KMS-11 (cell line): ENCODE data around the gene ALDH9A1.

Experiments
- H2AFZ ChIP-seq: fragments of 200-600 bp; sonication (generic); 2 replicates; pipeline ENCODE4 v1.6.1; 2016; ENCODE audit warnings: antibody characterized with exemption, mixed run types, low read depth
- H3K27ac ChIP-seq: fragments of 200-600 bp; sonication (generic); 2 replicates; pipeline ENCODE4 v1.6.1; 2016; ENCODE audit warnings: mild to moderate bottlenecking, mixed run types
- H3K27me3 ChIP-seq: fragments of 200-600 bp; sonication (generic); 2 replicates; pipeline ENCODE4 v1.6.1; 2017; ENCODE audit warnings: mild to moderate bottlenecking, low read depth, mixed run types, moderate library complexity; ENCODE audit not compliant: insufficient read depth
- H3K36me3 ChIP-seq: fragments of 200-600 bp; sonication (generic); 2 replicates; pipeline ENCODE4 v1.6.1; 2017; ENCODE audit warnings: mild to moderate bottlenecking, mixed run types; ENCODE audit not compliant: insufficient read depth
- H3K4me1 ChIP-seq: fragments of 200-600 bp; sonication (generic); 2 replicates; pipeline ENCODE4 v1.6.1; 2016; ENCODE audit warnings: mild to moderate bottlenecking, low read depth, mixed run types; ENCODE audit not compliant: poor library complexity, severe bottlenecking
- H3K4me2 ChIP-seq: fragments of 200-600 bp; sonication (generic); 2 replicates; pipeline ENCODE4 v1.7.0; 2016; ENCODE audit warnings: mild to moderate bottlenecking, mixed run types
- H3K4me3 ChIP-seq: fragments of 200-600 bp; sonication (generic); IDR thresholded peaks from 2 replicates; pipeline ENCODE4 v1.6.1; 2017; ENCODE audit warnings: low read depth, low read length, mixed read lengths; ENCODE audit not compliant: insufficient read depth
- H3K79me2 ChIP-seq: fragments of 200-600 bp; sonication (generic); 2 replicates; pipeline ENCODE4 v1.6.1; 2016; ENCODE audit warnings: low read depth, mixed run types; ENCODE audit not compliant: insufficient read depth
- H3K9ac ChIP-seq: fragments of 200-600 bp; sonication (generic); 2 replicates; pipeline ENCODE4 v1.6.1; 2016; ENCODE audit warnings: mild to moderate bottlenecking, mixed run types
- H4K20me1 ChIP-seq: fragments of 200-600 bp; sonication (generic); 2 replicates; pipeline ENCODE4 v1.6.1; 2016; ENCODE audit warnings: mild to moderate bottlenecking, mixed run types; ENCODE audit not compliant: insufficient read depth
- CTCF ChIP-seq: fragments of 200-600 bp; sonication (generic); conservative IDR thresholded peaks from 2 replicates; pipeline ENCODE4 v1.6.1; 2017; ENCODE audit warnings: low read depth, mild to moderate bottlenecking, antibody characterized with exemption, low read length, moderate library complexity, mixed read lengths

The ALDH9A1 gene

DNA sequence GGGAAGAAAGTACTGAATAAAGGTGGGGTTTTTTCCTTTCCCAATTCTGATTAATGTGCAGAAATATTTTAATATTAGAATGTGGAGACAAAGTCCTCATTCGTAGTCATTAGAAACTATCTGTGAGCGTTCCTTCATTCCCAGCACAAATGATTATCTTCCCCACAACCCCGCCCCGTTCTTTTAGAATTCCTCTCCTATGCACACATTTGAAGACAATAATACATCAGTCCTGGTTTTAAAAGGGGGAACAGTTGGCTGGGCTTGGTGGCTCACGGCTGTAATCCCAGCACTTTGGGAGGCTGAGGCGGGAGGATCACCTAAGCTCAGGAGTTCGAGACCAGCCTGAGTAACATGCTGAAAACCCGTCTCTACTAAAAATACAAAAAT is 876 bp downstream of the ALDH9A1 start:
- Histone ChIP-seq H3K9ac (peak overlapping the region; percentile 85; the same call in 1 of the 2 replicates), H3K27ac (peak overlapping the region; percentile 86), H4K20me1 (peaks cover 6% of the 10 kb centered on the region; the same call in 1 of the 2 replicates), H3K27me3 (no peaks in the 10 kb centered on the region), H2AFZ (peak overlapping the region; percentile 87; the same call in 1 of the 2 replicates), H3K4me3 (peak overlapping the region; percentile 98), H3K79me2 (peaks cover 41% of the 10 kb centered on the region), H3K4me1 (peaks cover 28% of the 10 kb centered on the region), H3K36me3 (no peaks in the 10 kb centered on the region), H3K4me2 (peak overlapping the region; percentile 83)
- no peak for TF ChIP-seq CTCF

GRCh38 chr1:165696625-165697100 is 1.7 kb downstream of the ALDH9A1 start:
- no peak for TF ChIP-seq CTCF
- H3K4me2 ChIP-seq = peak overlapping the region; percentile 83
- H3K27me3 ChIP-seq = no peaks in the 10 kb centered on the region
- H3K36me3 ChIP-seq = no peaks in the 10 kb centered on the region
- peaks cover 31% of the 10 kb centered on the region for H3K4me1 ChIP-seq
- no peak overlapping the region for H3K4me3 ChIP-seq
- no peak overlapping the region for H2AFZ ChIP-seq
- peaks cover 6% of the 10 kb centered on the region; the same call in 1 of the 2 replicates for H4K20me1 ChIP-seq
- H3K27ac ChIP-seq = no peak overlapping the region; the same call in 1 of the 2 replicates
- H3K9ac ChIP-seq = no peak overlapping the region
- peaks cover 45% of the 10 kb centered on the region for H3K79me2 ChIP-seq

GRCh38 chr1:165695031-165695430 is 3.3 kb downstream of the ALDH9A1 start:
- H3K27ac ChIP-seq = no peak overlapping the region

DNA sequence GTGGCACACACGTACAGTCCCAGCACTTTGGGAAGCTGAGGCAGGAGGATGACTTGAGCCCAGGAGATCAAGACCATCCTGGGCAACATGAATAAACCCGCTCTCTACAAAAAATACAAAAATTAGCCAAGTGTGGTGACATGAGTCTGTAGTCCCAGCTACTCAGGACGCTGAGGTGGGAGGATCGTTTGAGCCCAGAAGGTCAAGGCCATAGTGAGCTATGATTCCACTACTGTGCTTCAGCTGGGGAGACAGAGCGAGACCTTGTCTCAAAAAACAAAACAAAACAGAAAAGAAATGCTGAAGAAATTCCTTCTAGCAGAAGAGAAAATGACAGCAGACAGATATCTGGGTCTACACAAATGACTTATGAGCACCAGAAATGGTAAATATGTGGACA is 10.3 kb downstream of the ALDH9A1 start:
- no peak for TF ChIP-seq CTCF
- Histone ChIP-seq H3K36me3 (no peaks in the 10 kb centered on the region), H3K4me2 (no peak overlapping the region), H4K20me1 (no peaks in the 10 kb centered on the region; the same call in 1 of the 2 replicates), H3K9ac (no peak overlapping the region), H3K4me3 (no peak overlapping the region), H3K27me3 (no peaks in the 10 kb centered on the region), H2AFZ (no peak overlapping the region), H3K4me1 (peaks cover 11% of the 10 kb centered on the region), H3K27ac (no peak overlapping the region), H3K79me2 (peaks cover 73% of the 10 kb centered on the region)

More at GRCh38 chr1:165695031-165695430, 3.3 kb downstream of the ALDH9A1 start:
- H3K27me3 ChIP-seq = no peaks in the 10 kb centered on the region
- peaks cover 6% of the 10 kb centered on the region; the same call in 1 of the 2 replicates for H4K20me1 ChIP-seq
- no peaks in the 10 kb centered on the region for H3K36me3 ChIP-seq
- H3K4me1 ChIP-seq = peaks cover 39% of the 10 kb centered on the region
- no peak overlapping the region for H3K4me3 ChIP-seq
- no peak overlapping the region for H3K4me2 ChIP-seq
- peaks cover 61% of the 10 kb centered on the region for H3K79me2 ChIP-seq
- no peak overlapping the region for H3K9ac ChIP-seq
- no peak for TF ChIP-seq CTCF
- no peak overlapping the region for H2AFZ ChIP-seq
